Choroid plexus epithelial cell (primary cell): ENCODE measurements around the gene MED31.
A peak's percentile ranks its signal among the peaks of the same experiment; 100 is the strongest.

Experiments used
- DNase-seq: peaks from one replicate; pipeline ENCODE4 v3.0.0-alpha.2; 2010; ENCODE audit warnings: low read depth
- H3K4me3 ChIP-seq: 2 replicates; pipeline ENCODE4 v1.5.1; 2011; ENCODE audit warnings: low read depth, mild to moderate bottlenecking, control low read depth, low read length, moderate library complexity
- TF ChIP-seq, protein P1 (sequence below): conservative IDR thresholded peaks from 2 replicates; pipeline ENCODE4 v1.5.1; 2011; ENCODE audit warnings: low read depth, mild to moderate bottlenecking, control low read depth, inconsistent platforms, low read length, moderate library complexity

Gene MED31

GRCh38 chr17:6623941-6624340 lies 27.5 kb downstream of the MED31 start:
- H3K4me3 ChIP-seq = no peak overlapping the region
- TF ChIP-seq, protein P1, sequence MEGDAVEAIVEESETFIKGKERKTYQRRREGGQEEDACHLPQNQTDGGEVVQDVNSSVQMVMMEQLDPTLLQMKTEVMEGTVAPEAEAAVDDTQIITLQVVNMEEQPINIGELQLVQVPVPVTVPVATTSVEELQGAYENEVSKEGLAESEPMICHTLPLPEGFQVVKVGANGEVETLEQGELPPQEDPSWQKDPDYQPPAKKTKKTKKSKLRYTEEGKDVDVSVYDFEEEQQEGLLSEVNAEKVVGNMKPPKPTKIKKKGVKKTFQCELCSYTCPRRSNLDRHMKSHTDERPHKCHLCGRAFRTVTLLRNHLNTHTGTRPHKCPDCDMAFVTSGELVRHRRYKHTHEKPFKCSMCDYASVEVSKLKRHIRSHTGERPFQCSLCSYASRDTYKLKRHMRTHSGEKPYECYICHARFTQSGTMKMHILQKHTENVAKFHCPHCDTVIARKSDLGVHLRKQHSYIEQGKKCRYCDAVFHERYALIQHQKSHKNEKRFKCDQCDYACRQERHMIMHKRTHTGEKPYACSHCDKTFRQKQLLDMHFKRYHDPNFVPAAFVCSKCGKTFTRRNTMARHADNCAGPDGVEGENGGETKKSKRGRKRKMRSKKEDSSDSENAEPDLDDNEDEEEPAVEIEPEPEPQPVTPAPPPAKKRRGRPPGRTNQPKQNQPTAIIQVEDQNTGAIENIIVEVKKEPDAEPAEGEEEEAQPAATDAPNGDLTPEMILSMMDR = no peak
- DNase-seq = peak; percentile 29

DNA sequence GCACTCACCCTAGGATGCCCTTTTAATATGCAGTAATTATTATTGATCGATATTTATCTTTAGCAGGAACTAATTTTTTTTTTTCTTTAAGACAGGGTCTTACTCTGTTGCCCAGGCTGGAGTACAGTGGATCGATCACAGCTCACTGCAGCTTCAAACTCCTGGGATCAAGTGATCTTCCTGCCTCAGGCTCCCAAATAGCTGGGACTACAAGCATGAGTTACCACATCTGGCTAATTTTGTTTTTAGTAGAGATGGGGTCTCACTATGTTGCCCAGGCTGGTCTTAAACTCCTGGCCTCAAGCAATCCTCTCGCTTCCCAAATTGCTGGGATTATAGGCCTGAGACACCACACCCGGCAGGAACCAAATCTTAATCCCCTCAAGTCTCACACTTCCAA lies 40.2 kb downstream of the MED31 start:
- no peak for DNase-seq
- TF ChIP-seq, protein P1 = no peak
- H3K4me3 ChIP-seq = no peak overlapping the region

GRCh38 chr17:6610011-6610410 lies 41.4 kb downstream of the MED31 start:
- DNase-seq = no peak
- TF ChIP-seq, protein P1 = no peak
- H3K4me3 ChIP-seq = no peak overlapping the region

DNA sequence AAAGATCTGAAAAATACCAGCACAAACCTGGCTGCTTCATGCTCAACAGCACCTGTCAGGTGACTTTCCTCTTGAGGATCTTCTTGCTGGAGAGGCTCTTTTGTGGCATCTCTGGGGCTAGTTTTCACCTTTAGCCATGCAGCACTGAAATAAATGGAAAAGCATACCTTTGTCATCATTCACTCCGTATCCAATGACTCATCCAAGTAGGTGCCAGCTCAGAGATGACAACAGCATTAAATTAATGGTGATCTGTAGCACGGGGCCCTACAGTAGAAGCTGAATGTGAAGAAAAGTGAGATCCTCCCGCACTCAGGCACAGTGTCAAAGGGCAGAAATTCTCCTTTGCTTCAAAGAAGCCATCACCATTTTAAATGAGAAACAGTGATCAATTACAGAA lies 43.1 kb downstream of the MED31 start:
- no peak overlapping the region for H3K4me3 ChIP-seq
- TF ChIP-seq, protein P1 = no peak
- no peak for DNase-seq

- no peak overlapping the region for H3K4me3 ChIP-seq
- TF ChIP-seq, protein P1 = no peak
- DNase-seq = no peak
These were observed 46.3 kb downstream of the MED31 start for GRCh38 chr17:6605142-6605541.

- DNase-seq = peak; percentile 63
- no peak overlapping the region for H3K4me3 ChIP-seq
- TF ChIP-seq, protein P1 = no peak
These were observed 47.6 kb downstream of the MED31 start for GRCh38 chr17:6603744-6604325.

DNA sequence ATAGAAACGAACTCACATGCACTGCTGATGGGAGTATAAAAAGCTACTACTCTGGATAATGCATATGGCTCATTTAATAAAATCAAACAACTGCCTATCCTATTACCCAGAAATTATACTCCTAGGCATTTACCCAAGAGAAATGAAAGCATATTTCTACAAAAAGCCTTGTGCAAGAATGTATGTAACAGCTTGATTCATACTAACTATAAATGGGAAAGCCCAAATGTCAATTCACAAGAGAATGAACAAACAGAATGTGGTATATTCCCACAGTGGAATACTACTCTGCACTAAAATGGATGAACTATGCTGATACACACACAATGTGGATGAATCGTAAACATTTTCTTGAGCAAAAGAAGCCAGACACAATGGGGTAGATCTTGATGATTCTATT lies 49.3 kb downstream of the MED31 start:
- no peak for DNase-seq
- H3K4me3 ChIP-seq = no peak overlapping the region
- TF ChIP-seq, protein P1 = no peak
